Measurements from ENCODE around the gene CHGA. TPM values are rescaled to one million over a fixed set of nuclear protein-coding genes. Genes with fewer than 3 reads are reported as not detected.

The CHGA gene
- polyA plus RNA-seq, 1 experiment: not detected

DNA sequence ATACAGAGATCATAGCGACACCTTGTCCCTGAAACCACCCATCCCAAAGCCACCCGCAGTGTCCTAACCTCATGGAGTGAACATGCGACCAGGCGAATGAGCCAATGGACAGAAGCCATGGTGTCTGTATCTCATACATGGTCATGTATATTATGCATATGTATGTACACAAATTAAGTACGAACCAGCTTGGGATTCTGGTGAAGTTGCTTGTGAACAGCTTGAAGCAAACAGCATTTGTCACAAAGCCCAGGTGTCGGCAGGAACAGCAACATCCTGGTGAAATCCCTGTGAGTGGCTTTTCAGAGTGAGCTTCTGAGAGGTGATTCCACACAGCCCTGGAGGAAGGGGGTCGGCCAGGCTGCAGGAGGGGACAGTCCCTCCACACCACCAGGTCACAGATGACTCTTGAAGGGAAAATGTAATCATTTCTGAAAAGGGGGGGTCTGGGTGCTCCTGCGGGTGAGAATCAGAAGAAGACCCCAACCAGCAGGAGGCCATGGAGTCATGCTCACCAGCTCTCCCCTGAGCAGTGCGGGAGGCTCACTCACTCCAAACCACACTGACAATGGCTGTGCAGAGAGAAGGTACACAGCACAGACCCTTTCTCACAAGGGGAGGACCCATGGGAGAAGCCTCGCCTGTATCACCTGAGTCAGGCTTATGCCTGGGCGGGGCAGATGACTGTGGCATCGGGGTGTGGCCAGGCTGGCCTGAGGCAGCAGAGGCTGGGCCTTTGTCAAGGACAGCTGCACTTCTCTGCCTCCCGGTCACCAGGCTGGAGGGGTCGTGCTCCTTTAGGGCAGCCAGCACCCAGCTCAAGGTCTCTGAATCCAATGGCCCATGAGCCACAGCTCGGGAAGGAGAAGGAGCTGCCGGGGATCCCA lies 14.3 kb downstream of the CHGA start:
- POLR2A ChIA-PET: no interaction called here
- Histone ChIP-seq H3K27me3 (ENCODE audit: control insufficient read depth, insufficient read depth, low read length) (peaks cover 2% of the 10 kb centered on the region), H3K4me3 (ENCODE audit: low read depth, low read length) (no peak overlapping the region), H3K9me3 (ENCODE audit: control insufficient read depth, insufficient read depth, low read length) (no peaks in the 10 kb centered on the region; the same call in 1 of the 2 replicates), H3K27ac (ENCODE audit: low read depth, low read length) (no peak overlapping the region)
- no peak for DNase-seq (ENCODE audit: low read depth, low spot score)
- CTCF ChIA-PET: no interaction called here
- TF ChIP-seq, protein P1, sequence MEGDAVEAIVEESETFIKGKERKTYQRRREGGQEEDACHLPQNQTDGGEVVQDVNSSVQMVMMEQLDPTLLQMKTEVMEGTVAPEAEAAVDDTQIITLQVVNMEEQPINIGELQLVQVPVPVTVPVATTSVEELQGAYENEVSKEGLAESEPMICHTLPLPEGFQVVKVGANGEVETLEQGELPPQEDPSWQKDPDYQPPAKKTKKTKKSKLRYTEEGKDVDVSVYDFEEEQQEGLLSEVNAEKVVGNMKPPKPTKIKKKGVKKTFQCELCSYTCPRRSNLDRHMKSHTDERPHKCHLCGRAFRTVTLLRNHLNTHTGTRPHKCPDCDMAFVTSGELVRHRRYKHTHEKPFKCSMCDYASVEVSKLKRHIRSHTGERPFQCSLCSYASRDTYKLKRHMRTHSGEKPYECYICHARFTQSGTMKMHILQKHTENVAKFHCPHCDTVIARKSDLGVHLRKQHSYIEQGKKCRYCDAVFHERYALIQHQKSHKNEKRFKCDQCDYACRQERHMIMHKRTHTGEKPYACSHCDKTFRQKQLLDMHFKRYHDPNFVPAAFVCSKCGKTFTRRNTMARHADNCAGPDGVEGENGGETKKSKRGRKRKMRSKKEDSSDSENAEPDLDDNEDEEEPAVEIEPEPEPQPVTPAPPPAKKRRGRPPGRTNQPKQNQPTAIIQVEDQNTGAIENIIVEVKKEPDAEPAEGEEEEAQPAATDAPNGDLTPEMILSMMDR (IDR thresholded peaks at IDR 0.05; ENCODE audit: low read depth, low read length): no peak

DNA sequence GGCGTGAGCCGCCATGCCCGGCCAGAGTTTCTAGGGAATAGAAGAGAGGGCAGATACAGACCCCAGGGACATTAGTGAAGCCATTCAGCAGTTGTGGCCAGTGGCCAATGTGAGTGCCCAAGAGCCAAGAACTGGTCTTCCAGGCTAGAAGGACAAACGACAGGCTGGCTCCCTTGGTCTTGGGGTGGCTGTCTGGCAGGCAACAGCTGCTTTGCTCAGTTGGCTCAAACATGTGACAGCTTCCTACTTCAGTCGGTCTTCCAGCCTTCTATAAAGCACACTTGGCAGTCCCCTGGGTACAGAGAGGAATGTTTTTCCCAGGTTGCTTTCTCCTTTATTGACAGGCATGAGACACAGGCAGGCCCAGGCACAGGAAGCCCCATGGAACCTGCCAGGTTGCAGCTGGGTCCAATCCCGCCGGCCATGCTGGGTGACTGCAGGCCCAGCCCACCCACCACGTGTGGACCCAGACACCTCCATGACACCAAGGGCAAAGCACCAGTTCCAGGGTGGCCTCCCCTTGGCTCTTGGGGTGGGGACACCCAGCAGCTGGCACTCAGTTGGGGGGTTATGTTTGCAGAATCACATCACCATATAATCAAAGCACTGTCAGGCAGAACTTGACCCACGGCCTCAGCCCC lies 15.4 kb downstream of the CHGA start:
- no peak overlapping the region for H3K27ac ChIP-seq (ENCODE audit: low read depth, low read length)
- no peak overlapping the region for H3K4me3 ChIP-seq (ENCODE audit: low read depth, low read length)
- TF ChIP-seq, protein P1 (IDR thresholded peaks at IDR 0.05; ENCODE audit: low read depth, low read length): no peak
- peaks cover 2% of the 10 kb centered on the region for H3K27me3 ChIP-seq (ENCODE audit: control insufficient read depth, insufficient read depth, low read length)
- DNase-seq (ENCODE audit: low read depth, low spot score): no peak
- H3K9me3 ChIP-seq (ENCODE audit: control insufficient read depth, insufficient read depth, low read length): no peaks in the 10 kb centered on the region
- CTCF ChIA-PET: no interaction called here
- POLR2A ChIA-PET: no interaction called here

DNA sequence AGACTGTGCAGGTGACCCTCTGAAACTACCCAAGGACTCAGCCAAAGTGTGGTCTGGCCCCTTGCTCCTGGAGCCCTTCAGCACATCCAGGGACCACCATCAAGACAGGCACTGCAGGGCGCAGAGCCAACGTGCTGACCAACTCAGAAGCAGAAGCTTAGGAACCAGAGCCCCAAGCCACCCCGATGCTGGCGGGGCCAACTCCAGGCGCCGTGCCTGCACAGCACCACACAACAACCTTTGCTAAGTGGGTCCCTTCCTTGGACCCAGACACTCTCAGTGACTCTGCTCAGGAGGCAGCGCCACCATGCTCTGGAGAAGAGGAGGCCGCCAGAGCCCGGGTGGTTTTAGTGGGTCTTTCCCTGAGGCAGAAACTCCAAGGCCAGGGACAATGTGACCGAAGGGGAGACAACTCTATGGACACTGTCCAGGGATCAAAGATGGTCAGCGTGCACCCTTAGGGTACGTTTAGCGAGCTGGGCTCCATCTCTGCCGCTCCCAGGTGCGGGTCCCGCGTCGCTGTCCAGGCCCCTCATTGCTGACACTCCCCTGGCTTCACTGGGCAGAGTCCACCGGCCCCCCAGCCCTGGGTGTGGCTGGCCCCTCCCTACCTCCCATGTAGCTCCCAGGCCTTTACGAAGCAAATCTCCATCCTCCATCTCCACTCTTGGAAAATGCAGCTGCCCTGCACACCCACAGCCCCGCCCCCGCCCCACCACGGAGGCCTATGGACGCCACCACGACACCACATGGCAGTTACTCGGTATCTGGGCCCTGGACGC lies 16.1 kb downstream of the CHGA start:
- DNase-seq (ENCODE audit: low read depth, low spot score): no peak
- ChIA-PET CTCF (interaction anchor here (1.0 kb wide), 1 partner anchor 13 kb away, joined by 3 read pairs; no protein-coding TSS in a partner anchor), POLR2A (interaction anchor here (0.7 kb wide), 1 partner anchor 238 kb away, joined by 11 read pairs; no protein-coding TSS in a partner anchor)
- TF ChIP-seq, protein P1 (IDR thresholded peaks at IDR 0.05; ENCODE audit: low read depth, low read length): no peak
- no peak overlapping the region for H3K27ac ChIP-seq (ENCODE audit: low read depth, low read length)
- H3K4me3 ChIP-seq (ENCODE audit: low read depth, low read length): no peak overlapping the region
- peaks cover 2% of the 10 kb centered on the region for H3K27me3 ChIP-seq (ENCODE audit: control insufficient read depth, insufficient read depth, low read length)
- no peaks in the 10 kb centered on the region for H3K9me3 ChIP-seq (ENCODE audit: control insufficient read depth, insufficient read depth, low read length)

DNA sequence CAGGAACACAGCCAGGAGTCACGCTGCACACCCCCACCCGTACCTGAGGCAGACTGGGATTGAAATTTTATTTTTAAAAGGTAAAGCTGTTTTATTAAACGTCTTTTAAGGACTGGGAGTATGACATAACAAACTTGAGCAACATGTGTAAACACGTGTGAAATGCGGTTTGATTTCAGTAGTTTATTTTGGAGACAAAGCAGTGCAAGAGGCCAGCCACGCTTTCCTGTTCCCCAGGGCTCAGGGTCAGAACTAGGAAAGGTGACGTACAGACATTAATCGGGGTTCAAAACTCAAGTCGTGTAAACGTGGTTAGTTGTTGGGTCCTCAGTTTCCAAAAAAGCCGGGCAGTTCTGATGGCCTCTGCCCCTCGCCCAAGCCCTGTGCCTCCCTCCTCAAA lies 16.7 kb downstream of the CHGA start:
- no peak overlapping the region for H3K27ac ChIP-seq (ENCODE audit: low read depth, low read length)
- TF ChIP-seq, protein P1 (IDR thresholded peaks at IDR 0.05; ENCODE audit: low read depth, low read length): no peak
- no peak for DNase-seq (ENCODE audit: low read depth, low spot score)
- no peaks in the 10 kb centered on the region for H3K9me3 ChIP-seq (ENCODE audit: control insufficient read depth, insufficient read depth, low read length)
- ChIA-PET POLR2A (interaction anchor here (0.7 kb wide), 1 partner anchor 237 kb away, joined by 11 read pairs; no protein-coding TSS in a partner anchor), CTCF (interaction anchor here (1.0 kb wide), 1 partner anchor 13 kb away, joined by 3 read pairs; no protein-coding TSS in a partner anchor)
- peaks cover 1% of the 10 kb centered on the region for H3K27me3 ChIP-seq (ENCODE audit: control insufficient read depth, insufficient read depth, low read length)
- no peak overlapping the region for H3K4me3 ChIP-seq (ENCODE audit: low read depth, low read length)

Measured in AG04450 (cell line).